ENCODE data around the gene EID3. TPM values are rescaled to one million over a fixed set of nuclear protein-coding genes. Genes with fewer than 3 reads are reported as not detected.

Gene EID3
- 9.3 and 12.2 TPM in 2 replicates for polyA plus RNA-seq (2011; rRNA removed)
- 7.2 and 10.3 TPM in 2 replicates for polyA plus RNA-seq (2012; cell fraction: cytosol; rRNA removed)
- 50.2 and 53.0 TPM in 2 replicates for polyA plus RNA-seq (2012; cell fraction: nucleus; rRNA removed)
- 6.8 to 7.5 TPM (median 6.9 TPM) in 3 replicates for polyA plus RNA-seq (2017; fragmentation: RNase III; extraction: RNeasy Plus Mini Kit Qiagen cat#74134 plus additional on column Dnase treatment)
- polyA minus RNA-seq (2011; rRNA and poly(A)+ RNA removed), result 20.7 and 22.7 TPM in 2 replicates

DNA sequence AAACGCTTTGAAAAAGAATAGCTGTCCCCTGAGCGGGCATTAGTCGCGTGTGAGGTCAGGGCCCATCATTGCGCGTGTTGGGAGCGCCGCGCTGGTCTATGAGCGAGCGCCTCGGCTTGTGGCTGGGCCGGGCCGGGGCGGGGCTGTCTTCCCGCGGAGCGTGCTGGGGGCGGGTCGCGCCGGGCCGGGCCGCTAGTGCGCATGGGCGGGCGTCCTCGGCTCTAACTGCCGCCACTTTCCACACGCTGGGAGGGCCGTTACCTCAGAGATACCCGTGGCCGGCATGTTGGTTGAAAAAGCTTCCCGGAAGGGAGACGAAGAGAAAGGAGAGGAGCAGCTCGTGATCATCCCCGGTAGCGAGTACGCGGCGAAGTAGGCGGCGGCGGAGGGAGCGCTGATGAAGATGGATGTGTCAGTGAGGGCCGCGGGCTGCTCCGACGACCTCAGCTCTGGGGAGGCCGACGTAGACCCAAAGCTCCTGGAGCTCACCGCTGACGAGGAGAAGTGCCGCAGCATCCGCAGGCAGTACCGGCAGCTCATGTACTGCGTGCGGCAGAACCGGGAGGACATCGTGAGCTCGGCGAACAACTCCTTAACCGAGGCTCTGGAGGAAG lies at the start of gene EID3:
EID3 (plus strand) TSS at position 202 of the 614 bp plus-strand sequence; CDS start at position 398, 196 bp downstream.
- Histone ChIP-seq H3K4me3 (peak within 1 kb of the TSS; percentile 68), H3K4me1 (peaks cover 81% of the 10 kb centered on the region), H3K27ac (peak within 1 kb of the TSS; percentile 73 to 98), H3K4me2 (peak within 1 kb of the TSS; percentile 97), H3K9me3 (no peaks in the 10 kb centered on the region)
- peak; percentile 53 to 90 for DNase-seq (ENCODE audit: low read depth in 1 of 2, low spot score in 1 of 2)
- POLR2A ChIA-PET, result interaction anchor here (0.5 to 8.6 kb wide), 5 partner anchors 9 to 84 kb away, joined by 3 to 89 read pairs (median 8); no protein-coding TSS in a partner anchor
- TF ChIP-seq TFCP2L1 (CRISPR knock-in tag; IDR thresholded peaks at IDR 0.05), result peak; percentile 93
- 0 out of 2 replicates have a peak, but pooled peaks have one; percentile 2 for TF ChIP-seq GATA3 (IDR thresholded peaks at IDR 0.05; ENCODE audit: borderline replicate concordance)
- TF ChIP-seq, protein P1, sequence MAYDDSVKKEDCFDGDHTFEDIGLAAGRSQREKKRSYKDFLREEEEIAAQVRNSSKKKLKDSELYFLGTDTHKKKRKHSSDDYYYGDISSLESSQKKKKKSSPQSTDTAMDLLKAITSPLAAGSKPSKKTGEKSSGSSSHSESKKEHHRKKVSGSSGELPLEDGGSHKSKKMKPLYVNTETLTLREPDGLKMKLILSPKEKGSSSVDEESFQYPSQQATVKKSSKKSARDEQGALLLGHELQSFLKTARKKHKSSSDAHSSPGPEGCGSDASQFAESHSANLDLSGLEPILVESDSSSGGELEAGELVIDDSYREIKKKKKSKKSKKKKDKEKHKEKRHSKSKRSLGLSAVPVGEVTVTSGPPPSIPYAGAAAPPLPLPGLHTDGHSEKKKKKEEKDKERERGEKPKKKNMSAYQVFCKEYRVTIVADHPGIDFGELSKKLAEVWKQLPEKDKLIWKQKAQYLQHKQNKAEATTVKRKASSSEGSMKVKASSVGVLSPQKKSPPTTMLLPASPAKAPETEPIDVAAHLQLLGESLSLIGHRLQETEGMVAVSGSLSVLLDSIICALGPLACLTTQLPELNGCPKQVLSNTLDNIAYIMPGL (CRISPR knock-in tag; IDR thresholded peaks at IDR 0.05; ENCODE audit: borderline replicate concordance), result 0 out of 2 replicates have a peak, but pooled peaks have one; percentile 68
- TF ChIP-seq HOXB13 (CRISPR knock-in tag; IDR thresholded peaks at IDR 0.05; ENCODE audit: low read depth), result no peak
- TF ChIP-seq ZC3H11A (IDR thresholded peaks at IDR 0.05), result no peak
- no peak for TF ChIP-seq NR3C1 (IDR thresholded peaks at IDR 0.05)
- no peak for TF ChIP-seq MYC (IDR thresholded peaks at IDR 0.05; ENCODE audit: borderline replicate concordance, low read length)
- TF ChIP-seq CBX2 (IDR thresholded peaks at IDR 0.05; ENCODE audit: borderline replicate concordance, low read depth), result no peak
- peak; percentile 92; the same call in 1 of the 2 replicates for TF ChIP-seq TP53 (CRISPR knock-in tag; IDR thresholded peaks at IDR 0.05)
- TF ChIP-seq BHLHE40 (IDR thresholded peaks at IDR 0.05; ENCODE audit: low read depth, low read length), result peak; percentile 35; the same call in 1 of the 2 replicates
- no peak; the same call in 1 of the 2 replicates for TF ChIP-seq RNF2 (IDR thresholded peaks at IDR 0.05; ENCODE audit: borderline replicate concordance, low read depth)
- no peak for TF ChIP-seq KDM1A (IDR thresholded peaks at IDR 0.05; ENCODE audit: low read depth)
- TF ChIP-seq POLR2AphosphoS2 (conservative IDR thresholded peaks at IDR 0.05; ENCODE audit: low read length), result peak; percentile 98
- TF ChIP-seq JUN (IDR thresholded peaks at IDR 0.05), result peak; percentile 13 to 66; a peak in 3 of 5 replicates
- TF ChIP-seq, protein P2, sequence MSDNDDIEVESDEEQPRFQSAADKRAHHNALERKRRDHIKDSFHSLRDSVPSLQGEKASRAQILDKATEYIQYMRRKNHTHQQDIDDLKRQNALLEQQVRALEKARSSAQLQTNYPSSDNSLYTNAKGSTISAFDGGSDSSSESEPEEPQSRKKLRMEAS (IDR thresholded peaks at IDR 0.05), result peak; percentile 88
- TF ChIP-seq E2F6 (IDR thresholded peaks at IDR 0.05; ENCODE audit: borderline replicate concordance, low read depth), result peak; percentile 91
- TF ChIP-seq RARB (CRISPR knock-in tag; IDR thresholded peaks at IDR 0.05), result 0 out of 2 replicates have a peak, but pooled peaks have one; percentile 7
- peak; percentile 11 for TF ChIP-seq CHD2 (IDR thresholded peaks at IDR 0.05; ENCODE audit: low read length, partially characterized antibody)
- no peak for TF ChIP-seq SREBF2 (IDR thresholded peaks at IDR 0.05)
- no peak for TF ChIP-seq CBX8 (IDR thresholded peaks at IDR 0.05)
- TF ChIP-seq BCL3 (IDR thresholded peaks at IDR 0.05), result 0 out of 3 replicates have a peak, but pooled peaks have one; percentile 20
- TF ChIP-seq, protein P3, sequence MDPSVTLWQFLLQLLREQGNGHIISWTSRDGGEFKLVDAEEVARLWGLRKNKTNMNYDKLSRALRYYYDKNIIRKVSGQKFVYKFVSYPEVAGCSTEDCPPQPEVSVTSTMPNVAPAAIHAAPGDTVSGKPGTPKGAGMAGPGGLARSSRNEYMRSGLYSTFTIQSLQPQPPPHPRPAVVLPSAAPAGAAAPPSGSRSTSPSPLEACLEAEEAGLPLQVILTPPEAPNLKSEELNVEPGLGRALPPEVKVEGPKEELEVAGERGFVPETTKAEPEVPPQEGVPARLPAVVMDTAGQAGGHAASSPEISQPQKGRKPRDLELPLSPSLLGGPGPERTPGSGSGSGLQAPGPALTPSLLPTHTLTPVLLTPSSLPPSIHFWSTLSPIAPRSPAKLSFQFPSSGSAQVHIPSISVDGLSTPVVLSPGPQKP (IDR thresholded peaks at IDR 0.05; ENCODE audit: low read depth, low read length), result no peak
- no peak for TF ChIP-seq POLR2A (IDR thresholded peaks at IDR 0.05; ENCODE audit: low read length)
- TF ChIP-seq ZNF302 (CRISPR knock-in tag; IDR thresholded peaks at IDR 0.05), result no peak
- no peak; the same call in 1 of the 2 replicates for TF ChIP-seq FOSB (CRISPR knock-in tag; IDR thresholded peaks at IDR 0.05)
- no peak for TF ChIP-seq HOXB5 (CRISPR knock-in tag; IDR thresholded peaks at IDR 0.05)
- TF ChIP-seq REST (IDR thresholded peaks at IDR 0.05), result no peak
- 0 out of 2 replicates have a peak, but pooled peaks have one; percentile 1 for TF ChIP-seq HEYL (CRISPR knock-in tag; IDR thresholded peaks at IDR 0.05)
- 0 out of 2 replicates have a peak, but pooled peaks have one; percentile 3 for TF ChIP-seq RFX5 (IDR thresholded peaks at IDR 0.05)
- TF ChIP-seq RCOR1 (IDR thresholded peaks at IDR 0.05; ENCODE audit: low read depth, low read length), result no peak
- peak; percentile 5; the same call in 1 of the 2 replicates for TF ChIP-seq HOXA7 (CRISPR knock-in tag; IDR thresholded peaks at IDR 0.05)
- peak; percentile 56 to 58 for ATAC-seq
- WGBS (ENCODE audit: missing lambda C conversion rate), result 2% methylated on average over 51 of the region's 63 CpGs
- CTCF ChIA-PET, result interaction anchor here (1.0 to 7.2 kb wide), 6 partner anchors 11 to 126 kb away, joined by 3 to 47 read pairs (median 7); partner anchors contain the start of gene TXNRD1
- no peak for FAIRE-seq
